ENCODE results near the gene PRELID2.

GRCh38 chr5:145847499-145848497 is 12.7 kb upstream of the PRELID2 start:
- no peak for TF ChIP-seq CTCF (conservative IDR thresholded peaks at IDR 0.05; ENCODE audit: low read length)
- TF ChIP-seq EZH2phosphoT487 (IDR thresholded peaks at IDR 0.05; ENCODE audit: borderline replicate concordance), result no peak
